ENCODE measurements around the gene IL1RAPL1.
"Not testable (repeated sequence)": the region's sequence is repeated elsewhere in the genome, so short reads cannot be mapped to it uniquely, and the experiment has no call there.

Gene IL1RAPL1

DNA sequence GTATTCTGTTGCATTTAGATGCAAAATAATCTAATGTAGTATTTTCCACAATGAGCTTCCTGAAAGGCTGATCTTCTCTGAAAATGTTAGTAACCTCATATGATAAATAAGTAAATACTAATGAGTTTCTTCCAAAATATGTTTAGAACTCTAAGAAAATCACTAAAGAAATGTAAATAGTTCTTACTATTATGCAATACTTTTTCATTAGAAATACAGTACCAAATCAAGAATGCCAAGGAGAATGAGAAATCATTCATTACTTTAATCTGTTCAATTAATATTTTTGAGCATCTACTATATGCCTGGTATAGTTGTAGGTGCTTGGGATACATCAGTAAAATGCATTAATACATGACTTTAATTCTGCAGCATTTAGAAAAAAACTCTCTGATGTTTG is 130.6 kb downstream of the IL1RAPL1 start:
- Histone ChIP-seq H3K4me2 (no peak overlapping the region), H3K36me3 (no peaks in the 10 kb centered on the region), H4K20me1 (no peaks in the 10 kb centered on the region), H3K4me3 (no peak overlapping the region), H3K27ac (no peak overlapping the region), H3K27me3 (no peaks in the 10 kb centered on the region), H3K9me3 (replicated peaks in 1 of 11) (no peaks in the 10 kb centered on the region), H3K9ac (no peak overlapping the region), H3K4me1 (no peaks in the 10 kb centered on the region)
- TF ChIP-seq Cebpa-rat (IDR thresholded peaks at IDR 0.05) = no peak

DNA sequence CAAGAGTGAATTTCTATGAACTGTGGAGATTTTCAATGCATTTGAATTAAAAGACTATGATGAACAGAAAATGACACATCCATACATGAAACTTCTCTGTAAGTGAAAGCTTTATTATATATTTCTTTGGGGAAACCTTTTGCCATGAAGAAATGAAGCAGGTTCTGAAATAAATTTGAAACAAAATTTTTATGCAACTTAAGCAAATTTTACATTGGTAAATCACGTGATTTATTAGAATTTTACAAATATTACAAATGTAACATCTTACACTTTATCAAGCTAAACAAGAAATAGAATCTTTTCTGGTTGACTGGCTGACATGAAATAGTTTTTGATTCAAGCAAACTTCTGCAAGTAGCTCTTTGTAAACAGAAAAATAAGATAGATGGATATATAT is 131.2 kb downstream of the IL1RAPL1 start:
- Histone ChIP-seq H3K27me3 (no peaks in the 10 kb centered on the region), H3K9me3 (replicated peaks in 1 of 11) (no peaks in the 10 kb centered on the region), H3K36me3 (no peaks in the 10 kb centered on the region), H3K4me1 (no peaks in the 10 kb centered on the region), H3K4me3 (no peak overlapping the region), H3K27ac (no peak overlapping the region), H3K9ac (no peak overlapping the region), H4K20me1 (no peaks in the 10 kb centered on the region), H3K4me2 (no peak overlapping the region)
- no peak for TF ChIP-seq Cebpa-rat (IDR thresholded peaks at IDR 0.05)

DNA sequence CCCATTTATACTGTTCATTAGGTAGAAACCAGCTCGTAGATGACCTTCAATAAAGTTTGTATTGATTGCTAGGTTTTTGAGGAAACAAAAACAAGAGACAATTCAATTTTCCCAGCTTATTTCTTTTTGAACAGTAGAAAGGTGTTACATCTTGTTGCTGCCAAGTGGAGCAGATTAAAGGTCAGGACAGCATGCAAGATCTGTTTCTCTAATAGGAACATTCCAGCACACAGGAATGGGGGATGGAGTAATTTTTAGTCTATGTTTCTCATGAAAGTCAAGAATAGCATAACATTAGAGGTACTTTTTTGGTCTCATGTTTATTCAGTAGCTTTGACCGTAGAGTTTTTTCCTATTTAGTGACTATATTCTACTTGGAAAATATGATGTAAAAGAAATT is 132.4 kb downstream of the IL1RAPL1 start:
- no peak for TF ChIP-seq Cebpa-rat (IDR thresholded peaks at IDR 0.05)
- H3K27me3 ChIP-seq = no peaks in the 10 kb centered on the region
- no peaks in the 10 kb centered on the region for H3K9me3 ChIP-seq (replicated peaks in 1 of 11)
- H3K4me1 ChIP-seq = no peaks in the 10 kb centered on the region
- no peak overlapping the region for H3K9ac ChIP-seq
- H3K36me3 ChIP-seq = no peaks in the 10 kb centered on the region
- H4K20me1 ChIP-seq = no peaks in the 10 kb centered on the region
- no peak overlapping the region for H3K4me2 ChIP-seq
- no peak overlapping the region for H3K27ac ChIP-seq
- no peak overlapping the region for H3K4me3 ChIP-seq

DNA sequence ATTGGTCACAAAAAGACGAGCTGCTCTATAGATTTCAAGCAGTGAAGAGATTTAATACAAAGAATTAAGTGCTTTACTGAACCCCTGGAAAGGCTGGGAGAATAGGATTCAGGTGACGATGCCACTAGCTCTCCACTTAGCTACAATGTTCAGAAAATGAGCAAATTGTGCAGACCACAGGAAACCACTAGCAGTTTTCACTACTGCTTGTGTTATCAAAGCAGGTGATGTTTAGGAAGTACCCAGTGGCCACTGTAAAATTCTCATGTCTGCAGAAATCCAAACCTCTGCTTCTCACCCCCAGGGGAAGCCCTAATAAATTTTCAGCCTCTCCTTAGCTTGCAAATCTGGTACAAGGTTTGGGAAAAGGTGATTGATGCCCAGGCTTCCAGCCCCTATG is 165.1 kb downstream of the IL1RAPL1 start:
- no peak for TF ChIP-seq Cebpa-rat (IDR thresholded peaks at IDR 0.05)
- no peak overlapping the region for H3K27ac ChIP-seq
- no peak overlapping the region for H3K9ac ChIP-seq
- H3K4me3 ChIP-seq = no peak overlapping the region
- H3K36me3 ChIP-seq = no peaks in the 10 kb centered on the region
- no peaks in the 10 kb centered on the region for H4K20me1 ChIP-seq
- no peaks in the 10 kb centered on the region for H3K4me1 ChIP-seq
- H3K27me3 ChIP-seq = no peaks in the 10 kb centered on the region
- H3K4me2 ChIP-seq = no peak overlapping the region
- H3K9me3 ChIP-seq (replicated peaks in 1 of 11) = no peaks in the 10 kb centered on the region

DNA sequence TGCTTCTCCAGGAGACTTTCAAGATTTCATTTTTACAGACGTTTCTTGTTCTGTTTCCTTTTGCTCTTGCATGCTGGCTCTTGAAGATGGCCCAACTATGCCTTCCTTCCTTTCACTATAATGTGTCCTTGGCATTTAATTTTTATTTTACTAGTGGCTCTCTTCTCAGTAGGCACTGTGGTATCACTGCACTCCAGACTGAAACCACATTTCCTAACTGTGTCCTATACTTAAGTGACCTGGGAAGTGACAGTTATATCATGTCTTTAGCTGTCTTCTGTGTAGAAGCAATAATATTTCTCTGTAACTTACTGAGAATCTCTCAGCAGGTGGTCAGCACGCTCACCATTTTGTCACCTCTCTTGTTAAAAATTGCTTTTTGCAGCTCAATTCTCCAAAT is 168.9 kb downstream of the IL1RAPL1 start:
- no peak overlapping the region for H3K27ac ChIP-seq
- no peaks in the 10 kb centered on the region for H3K9me3 ChIP-seq (replicated peaks in 1 of 11)
- H3K4me2 ChIP-seq = no peak overlapping the region
- H3K4me1 ChIP-seq = no peaks in the 10 kb centered on the region
- no peak overlapping the region for H3K9ac ChIP-seq
- no peaks in the 10 kb centered on the region for H3K36me3 ChIP-seq
- H4K20me1 ChIP-seq = no peaks in the 10 kb centered on the region
- no peak for TF ChIP-seq Cebpa-rat (IDR thresholded peaks at IDR 0.05)
- no peaks in the 10 kb centered on the region for H3K27me3 ChIP-seq
- H3K4me3 ChIP-seq = no peak overlapping the region

DNA sequence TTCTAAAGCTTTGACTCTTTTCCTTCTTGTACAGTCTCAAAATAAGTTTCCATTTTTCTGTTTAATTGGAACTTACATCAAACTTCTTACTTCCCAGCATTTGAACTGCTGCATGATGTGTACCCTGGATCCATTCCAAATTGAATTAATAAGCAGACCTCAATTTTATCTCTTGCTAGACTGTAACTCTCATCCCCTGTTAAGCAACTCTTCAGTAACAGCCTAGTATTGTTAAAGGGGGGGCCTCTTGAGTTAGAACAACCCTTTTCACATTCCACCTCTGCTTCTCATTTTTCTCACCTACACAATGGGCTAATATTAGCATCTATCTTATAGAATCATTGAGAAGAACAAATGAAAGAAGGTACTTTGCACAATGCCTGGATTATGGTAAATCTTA is 169.4 kb downstream of the IL1RAPL1 start:
- H3K36me3 ChIP-seq = no peaks in the 10 kb centered on the region
- TF ChIP-seq Cebpa-rat (IDR thresholded peaks at IDR 0.05) = no peak
- no peak overlapping the region for H3K9ac ChIP-seq
- H4K20me1 ChIP-seq = no peaks in the 10 kb centered on the region
- H3K27me3 ChIP-seq = no peaks in the 10 kb centered on the region
- H3K9me3 ChIP-seq (replicated peaks in 1 of 11) = no peaks in the 10 kb centered on the region
- no peak overlapping the region for H3K4me3 ChIP-seq
- H3K4me1 ChIP-seq = no peaks in the 10 kb centered on the region
- H3K27ac ChIP-seq = no peak overlapping the region
- H3K4me2 ChIP-seq = no peak overlapping the region

DNA sequence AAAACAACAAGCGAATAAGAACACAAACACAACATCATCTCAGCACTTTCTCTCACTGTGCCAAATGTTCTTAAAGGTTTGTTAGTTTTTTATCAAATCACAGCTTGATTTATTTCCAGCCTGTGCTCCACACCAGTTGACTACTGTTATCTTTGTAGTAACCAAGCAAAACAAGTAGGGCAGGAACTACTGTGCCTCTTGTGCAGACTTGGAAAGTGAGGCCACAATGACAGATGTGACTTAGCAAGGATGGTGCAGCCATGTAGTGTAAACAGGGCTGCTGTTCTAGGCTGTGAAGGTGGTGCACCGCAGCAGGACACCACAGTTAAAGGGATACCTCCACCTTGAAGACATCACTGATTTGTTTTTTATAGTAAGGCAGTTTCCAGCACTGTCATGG is 170.0 kb downstream of the IL1RAPL1 start:
- Histone ChIP-seq H3K36me3 (no peaks in the 10 kb centered on the region), H3K9me3 (replicated peaks in 1 of 11) (no peaks in the 10 kb centered on the region), H3K4me1 (no peaks in the 10 kb centered on the region), H3K27ac (no peak overlapping the region), H4K20me1 (no peaks in the 10 kb centered on the region), H3K27me3 (no peaks in the 10 kb centered on the region), H3K4me2 (no peak overlapping the region), H3K4me3 (no peak overlapping the region), H3K9ac (no peak overlapping the region)
- TF ChIP-seq Cebpa-rat (IDR thresholded peaks at IDR 0.05) = no peak

DNA sequence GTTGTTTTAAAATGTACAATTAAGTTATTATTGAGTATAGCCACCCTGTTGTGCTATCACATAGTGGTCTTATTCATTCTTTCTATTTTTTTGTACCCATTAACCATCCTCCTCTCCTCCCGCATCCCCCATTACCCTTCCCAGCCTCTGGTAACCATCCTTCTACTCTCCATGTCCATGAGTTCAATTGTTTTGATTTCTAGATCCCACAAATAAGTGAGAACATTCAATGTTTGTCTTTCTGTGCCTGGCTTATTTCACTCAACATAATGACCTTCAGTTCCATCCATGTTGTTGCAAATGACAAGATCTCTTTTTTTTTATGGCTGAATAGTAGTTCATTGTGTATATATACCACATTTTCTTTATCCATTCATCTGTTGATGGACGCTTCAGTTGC is 179.3 kb downstream of the IL1RAPL1 start:
- H3K27ac ChIP-seq; H4K20me1 ChIP-seq; H3K9me3 ChIP-seq (replicated peaks in 1 of 11); H3K27me3 ChIP-seq; H3K4me1 ChIP-seq; H3K9ac ChIP-seq; H3K36me3 ChIP-seq; H3K4me3 ChIP-seq; H3K4me2 ChIP-seq: not testable (repeated sequence)

DNA sequence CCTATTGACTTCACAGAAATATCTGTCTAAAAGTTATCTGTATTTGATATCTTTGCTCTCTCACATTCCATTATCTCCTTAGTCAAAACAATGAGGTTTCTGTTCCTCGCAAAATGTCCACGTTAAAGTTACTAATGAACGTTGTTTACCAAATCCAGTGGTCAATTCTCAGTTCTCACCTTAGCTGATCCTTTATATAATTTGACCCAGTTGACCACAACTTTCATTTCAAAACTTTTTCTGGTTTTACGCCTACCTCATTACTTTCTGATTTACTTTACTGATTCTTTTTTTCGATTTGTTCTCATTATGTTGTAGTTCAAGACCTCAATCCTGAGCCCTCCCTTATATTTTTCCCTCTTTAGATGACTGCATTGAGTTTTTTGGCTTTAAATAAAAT is 186.6 kb downstream of the IL1RAPL1 start:
- no peaks in the 10 kb centered on the region for H3K4me1 ChIP-seq
- no peak for TF ChIP-seq Cebpa-rat (IDR thresholded peaks at IDR 0.05)
- H4K20me1 ChIP-seq = no peaks in the 10 kb centered on the region
- no peaks in the 10 kb centered on the region for H3K27me3 ChIP-seq
- H3K4me3 ChIP-seq = no peak overlapping the region
- no peak overlapping the region for H3K4me2 ChIP-seq
- no peaks in the 10 kb centered on the region for H3K36me3 ChIP-seq
- H3K27ac ChIP-seq = no peak overlapping the region
- H3K9me3 ChIP-seq (replicated peaks in 1 of 11) = no peaks in the 10 kb centered on the region
- no peak overlapping the region for H3K9ac ChIP-seq

DNA sequence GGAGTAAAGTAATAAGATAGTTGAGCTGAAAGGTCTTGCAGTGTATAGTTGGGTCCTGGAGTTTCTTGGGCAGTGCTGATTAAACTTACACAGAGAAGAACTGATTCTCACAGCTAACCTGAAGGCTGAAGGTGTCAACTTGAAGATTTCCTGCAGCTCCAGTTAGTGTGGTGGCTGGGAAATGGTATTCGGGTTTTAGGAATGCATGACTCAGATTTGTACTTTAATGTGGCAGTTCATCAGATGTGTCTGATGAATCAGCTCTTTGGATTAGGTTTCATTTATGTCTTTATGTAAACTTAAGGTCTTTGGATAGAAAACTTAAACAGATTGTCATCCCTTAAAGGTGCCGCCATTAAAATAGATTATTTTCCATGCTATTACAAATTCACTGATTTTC is 200.0 kb downstream of the IL1RAPL1 start:
- H3K36me3 ChIP-seq = no peaks in the 10 kb centered on the region
- no peak for TF ChIP-seq Cebpa-rat (IDR thresholded peaks at IDR 0.05)
- no peak overlapping the region for H3K4me2 ChIP-seq
- no peaks in the 10 kb centered on the region for H3K27me3 ChIP-seq
- no peaks in the 10 kb centered on the region for H4K20me1 ChIP-seq
- no peak overlapping the region for H3K9ac ChIP-seq
- no peaks in the 10 kb centered on the region for H3K9me3 ChIP-seq (replicated peaks in 1 of 11)
- no peak overlapping the region for H3K27ac ChIP-seq
- H3K4me3 ChIP-seq = no peak overlapping the region
- H3K4me1 ChIP-seq = no peaks in the 10 kb centered on the region

DNA sequence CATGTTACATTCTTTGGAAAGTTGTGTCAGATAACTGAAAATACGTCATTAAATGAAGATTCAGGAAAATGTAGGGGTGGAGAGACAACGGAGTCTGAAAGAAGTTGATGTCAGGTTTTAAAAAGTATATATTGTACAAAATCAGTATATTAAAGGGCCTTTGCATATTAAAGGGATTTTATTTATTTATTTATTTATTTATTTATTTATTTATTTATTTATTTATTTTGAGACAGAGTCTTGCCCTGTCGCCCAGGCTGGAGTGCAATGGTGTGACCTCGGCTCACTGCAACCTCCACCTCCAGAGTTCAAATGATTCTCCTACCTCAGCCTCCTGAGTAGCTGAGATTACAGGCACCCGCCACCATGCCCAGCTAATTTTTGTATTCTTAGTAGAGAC is 213.4 kb downstream of the IL1RAPL1 start:
- H3K4me3 ChIP-seq, H3K27ac ChIP-seq: not testable (repeated sequence)

More for the DNA sequence above, 213.4 kb downstream of the IL1RAPL1 start:
- not testable (repeated sequence) for H3K36me3 ChIP-seq, H3K4me1 ChIP-seq, H3K9ac ChIP-seq, H4K20me1 ChIP-seq, H3K27me3 ChIP-seq, H3K4me2 ChIP-seq
- peaks cover 0 to 23% (median 11%) of the 10 kb centered on the region in 11 experiments; a peak in 10 of 22 replicates for H3K9me3 ChIP-seq (replicated peaks in 1 of 11)
